ENCODE results near the gene RUNX2.
"Not testable (repeated sequence)": the region's sequence is repeated elsewhere in the genome, so short reads cannot be mapped to it uniquely, and the experiment has no call there.

Gene RUNX2

GRCh38 chr6:45327956-45328522 lies at the start of gene RUNX2:
Gene RUNX2 (plus strand): TSS chr6:45328330. CDS start chr6:45328727, 397 bp downstream.
- no peak for DNase-seq

- DNase-seq, result no peak
Observed at GRCh38 chr6:45278367-45278766, 49.8 kb upstream of the RUNX2 start.

- not testable (repeated sequence) for DNase-seq
Observed at GRCh38 chr6:45286707-45287106, 41.4 kb upstream of the RUNX2 start.

GRCh38 chr6:45289751-45290514 lies 38.2 kb upstream of the RUNX2 start:
- no peak for DNase-seq

GRCh38 chr6:45293306-45293705 lies 34.8 kb upstream of the RUNX2 start:
- no peak for DNase-seq

- DNase-seq, result not testable (repeated sequence)
Observed at GRCh38 chr6:45294065-45294701, 33.9 kb upstream of the RUNX2 start.

- no peak for DNase-seq
Observed at GRCh38 chr6:45297320-45297719, 30.8 kb upstream of the RUNX2 start.

GRCh38 chr6:45299096-45299581 lies 29.0 kb upstream of the RUNX2 start:
- DNase-seq, result no peak

- DNase-seq, result no peak
Observed at GRCh38 chr6:45300736-45301135, 27.4 kb upstream of the RUNX2 start.

GRCh38 chr6:45301348-45302142 lies 26.6 kb upstream of the RUNX2 start:
- DNase-seq, result no peak

- DNase-seq, result no peak
Observed at GRCh38 chr6:45302832-45303231, 25.3 kb upstream of the RUNX2 start.

- no peak for DNase-seq
Observed at GRCh38 chr6:45305546-45305945, 22.6 kb upstream of the RUNX2 start.

- DNase-seq, result no peak
Observed at GRCh38 chr6:45310118-45310788, 17.9 kb upstream of the RUNX2 start.

- DNase-seq, result no peak
Observed at GRCh38 chr6:45314146-45314545, 14.0 kb upstream of the RUNX2 start.

- DNase-seq, result no peak
Observed at GRCh38 chr6:45320349-45320748, 7.8 kb upstream of the RUNX2 start.

GRCh38 chr6:45323656-45324224 lies 4.4 kb upstream of the RUNX2 start:
- no peak for DNase-seq

- DNase-seq, result no peak
Observed at GRCh38 chr6:45326698-45327417, 1.3 kb upstream of the RUNX2 start.

- no peak for DNase-seq
Observed at GRCh38 chr6:45328523-45328922, 393 bp downstream of the RUNX2 start.

GRCh38 chr6:45344900-45345299 lies 16.8 kb downstream of the RUNX2 start:
- no peak for DNase-seq

- no peak for DNase-seq
Observed at GRCh38 chr6:45350186-45350710, 22.1 kb downstream of the RUNX2 start.

- DNase-seq, result no peak
Observed at GRCh38 chr6:45351076-45351475, 22.9 kb downstream of the RUNX2 start.
